Mesodermal cell (in vitro differentiated cells): ENCODE data around the gene SZRD1.

Source experiments
- H3K27ac ChIP-seq: 2 replicates; pipeline ENCODE4 v1.7.0; 2013; ENCODE audit warnings: mild to moderate bottlenecking, low read depth, low read length, moderate library complexity; ENCODE audit not compliant: severe bottlenecking
- H3K36me3 ChIP-seq: 2 replicates; pipeline ENCODE4 v1.7.1; 2013; ENCODE audit warnings: mild to moderate bottlenecking, low read length, moderate library complexity; ENCODE audit not compliant: control insufficient read depth, insufficient read depth
- H3K4me1 ChIP-seq: one replicate; pipeline ENCODE4 v1.7.1; 2013; ENCODE audit warnings: mild to moderate bottlenecking, low read length; ENCODE audit not compliant: insufficient read depth, control insufficient read depth, poor library complexity, severe bottlenecking
- H3K4me3 ChIP-seq: 2 replicates; pipeline ENCODE4 v1.7.0; 2013; ENCODE audit warnings: low read length, control low read depth, mild to moderate bottlenecking; ENCODE audit not compliant: insufficient read depth, poor library complexity, severe bottlenecking; ENCODE audit errors: extremely low read depth
- H3K9me3 ChIP-seq: 2 replicates; pipeline ENCODE4 v1.7.1; 2013; ENCODE audit warnings: mild to moderate bottlenecking, low read length, moderate library complexity; ENCODE audit not compliant: control insufficient read depth
- WGBS, 2 experiments: methylation state at CpG; one replicate each; pipeline ENCODE4 v1.1.5; 2013; ENCODE audit warnings: missing lambda C conversion rate in 2 of 2; ENCODE audit not compliant: insufficient coverage in 2 of 2; 5-methylcytosine and 5-hydroxymethylcytosine counted together

Gene SZRD1

GRCh38 chr1:16367968-16368890 lies 1.2 kb downstream of the SZRD1 start:
- H3K4me1 ChIP-seq = peaks cover 9% of the 10 kb centered on the region
- H3K36me3 ChIP-seq = peaks cover 30% of the 10 kb centered on the region
- WGBS, 2 experiments = 14 to 19% methylated on average over 15 to 20 of the region's 24 CpGs
- H3K4me3 ChIP-seq = peak overlapping the region; percentile 62
- peak overlapping the region; percentile 93 for H3K27ac ChIP-seq
- H3K9me3 ChIP-seq = no peaks in the 10 kb centered on the region

- Histone ChIP-seq H3K36me3 (peaks cover 40% of the 10 kb centered on the region), H3K4me3 (no peak overlapping the region), H3K4me1 (peaks cover 18% of the 10 kb centered on the region), H3K27ac (no peak overlapping the region), H3K9me3 (no peaks in the 10 kb centered on the region)
- WGBS, 2 experiments = 96 to 100% methylated on average over 3 to 4 of the region's 4 CpGs
Observed at GRCh38 chr1:16369821-16370220, 2.8 kb downstream of the SZRD1 start.

DNA sequence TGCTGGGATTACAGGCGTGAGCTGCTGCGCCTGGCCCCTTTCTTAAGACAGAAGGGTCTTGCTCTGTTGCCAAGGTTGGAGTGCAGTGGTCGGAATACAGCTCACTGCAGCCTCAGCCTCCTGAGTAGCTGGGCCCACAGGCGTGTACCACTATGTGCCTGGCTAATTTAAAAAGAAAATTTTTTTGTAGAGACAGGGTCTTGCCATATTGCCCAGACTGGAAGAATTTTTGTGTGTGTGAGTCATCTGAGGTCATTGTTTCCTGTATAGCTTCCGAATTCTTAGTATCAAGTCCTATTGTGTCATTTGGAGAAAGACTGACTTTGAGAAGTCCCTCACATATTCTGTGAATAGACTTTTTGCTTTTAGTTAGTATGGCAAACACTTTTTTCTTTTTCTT lies 4.7 kb downstream of the SZRD1 start:
- WGBS, 2 experiments = 95 to 97% methylated on average over 4 of the region's 5 CpGs
- no peak overlapping the region for H3K27ac ChIP-seq

DNA sequence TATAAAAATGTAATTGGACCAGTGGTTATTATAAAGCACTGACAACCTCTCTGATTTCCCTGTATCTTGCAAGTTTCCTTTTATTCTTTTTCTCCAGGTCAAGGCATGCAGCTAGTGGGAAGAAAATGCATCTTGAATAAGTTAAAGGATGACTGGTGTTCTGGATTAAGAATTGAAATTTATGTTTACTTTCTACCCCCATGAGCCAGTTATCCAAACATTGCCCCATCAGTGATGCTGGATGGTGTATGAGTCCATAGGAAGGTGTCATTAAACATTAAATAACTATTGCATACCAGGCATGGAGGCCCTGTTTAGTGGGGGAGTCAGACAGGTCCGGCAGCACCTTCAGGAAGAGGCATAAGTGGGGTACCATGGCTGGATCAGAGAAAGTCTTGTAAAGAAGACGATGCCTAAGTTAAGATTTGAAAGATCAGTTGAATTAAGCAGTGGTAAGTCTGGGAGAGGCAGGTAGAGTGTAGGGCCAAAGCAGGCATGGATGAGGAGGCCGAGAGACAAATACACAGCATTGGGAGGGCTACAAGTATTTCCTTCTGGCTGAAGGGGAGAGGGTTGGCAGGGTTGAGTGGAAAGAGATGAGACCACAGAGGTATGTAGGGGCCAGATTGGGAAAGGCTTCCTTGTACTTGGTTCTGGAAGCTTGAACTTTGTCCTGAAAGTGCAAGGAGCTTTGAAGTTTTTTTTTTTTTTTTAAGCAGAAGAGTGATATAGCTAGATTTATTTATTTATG lies 5.7 kb downstream of the SZRD1 start:
- Histone ChIP-seq H3K4me3 (no peak overlapping the region), H3K9me3 (no peaks in the 10 kb centered on the region), H3K36me3 (peaks cover 41% of the 10 kb centered on the region), H3K27ac (no peak overlapping the region), H3K4me1 (peaks cover 25% of the 10 kb centered on the region)
- 96 to 97% methylated on average over 3 of the region's 3 CpGs for WGBS, 2 experiments

More for the DNA sequence above, 4.7 kb downstream of the SZRD1 start:
- H3K36me3 ChIP-seq = peaks cover 40% of the 10 kb centered on the region
- no peak overlapping the region for H3K4me3 ChIP-seq
- H3K4me1 ChIP-seq = peaks cover 25% of the 10 kb centered on the region
- no peaks in the 10 kb centered on the region for H3K9me3 ChIP-seq

DNA sequence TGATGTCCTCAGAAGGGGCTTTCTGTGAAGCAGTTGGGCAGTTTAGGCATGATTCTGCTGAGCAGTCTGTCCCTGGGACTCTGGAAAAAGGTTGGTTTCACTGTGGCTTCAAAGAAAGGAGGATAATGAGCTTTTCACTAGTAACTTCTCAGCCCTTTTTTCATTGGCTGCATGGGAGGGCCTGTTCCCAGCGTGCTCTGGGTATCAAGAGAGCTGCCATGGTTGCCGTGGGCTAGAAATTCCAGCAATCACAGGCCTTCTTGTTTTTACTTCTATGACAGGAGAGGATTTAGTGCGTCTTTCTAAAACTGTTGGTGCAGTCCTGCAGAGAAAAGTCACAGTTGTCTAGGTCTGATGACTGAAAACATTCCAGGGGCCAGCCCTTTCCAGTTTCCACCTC lies 7.2 kb downstream of the SZRD1 start:
- Histone ChIP-seq H3K27ac (peak overlapping the region; percentile 10), H3K4me3 (no peak overlapping the region), H3K36me3 (peaks cover 49% of the 10 kb centered on the region), H3K9me3 (no peaks in the 10 kb centered on the region), H3K4me1 (peaks cover 25% of the 10 kb centered on the region)
- 90 to 100% methylated on average over 2 to 3 of the region's 3 CpGs for WGBS, 2 experiments

DNA sequence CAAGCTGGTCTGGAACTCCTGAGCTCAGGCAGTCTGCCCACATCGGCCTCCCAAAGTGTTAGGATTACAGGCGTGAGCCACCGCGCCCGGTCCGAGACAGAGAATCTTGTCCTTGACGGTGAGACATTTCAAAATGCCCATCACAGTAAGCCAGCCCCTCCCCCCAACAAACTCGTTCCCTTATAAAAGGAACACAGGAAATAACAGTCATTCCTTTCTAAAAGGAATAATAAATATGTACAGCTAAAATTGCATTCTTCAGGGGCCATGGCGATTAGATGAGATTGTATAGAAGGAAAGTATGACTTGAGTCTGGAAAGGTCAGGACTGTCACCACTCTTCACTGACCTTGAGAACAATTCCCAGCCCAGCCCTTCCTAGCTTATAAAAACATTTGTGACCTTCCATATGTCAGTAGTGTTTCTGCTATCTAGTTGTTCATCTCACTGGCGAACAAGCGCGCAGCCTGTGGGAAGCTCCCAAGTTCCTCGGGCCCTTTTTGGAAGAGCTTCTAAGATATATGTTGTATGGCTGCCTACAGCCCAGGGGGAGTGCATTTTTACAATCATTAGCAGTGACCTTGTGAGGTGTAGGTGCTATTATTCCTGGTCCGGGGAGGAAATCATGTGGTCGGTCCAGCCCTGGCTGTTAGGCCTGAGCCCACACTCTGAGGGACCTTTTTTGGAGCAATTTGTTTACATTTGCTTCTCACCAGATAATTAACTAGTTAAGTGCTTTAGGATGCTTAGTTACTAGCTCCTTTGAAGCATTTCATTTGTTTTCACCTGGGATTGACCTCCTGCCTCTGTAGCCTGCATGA lies 8.7 kb downstream of the SZRD1 start:
- H3K27ac ChIP-seq = peak overlapping the region; percentile 82
- H3K9me3 ChIP-seq = no peaks in the 10 kb centered on the region
- H3K4me1 ChIP-seq = peaks cover 25% of the 10 kb centered on the region
- WGBS, 2 experiments = 94 to 97% methylated on average over 6 to 9 of the region's 15 CpGs
- H3K36me3 ChIP-seq = peaks cover 40% of the 10 kb centered on the region
- no peak overlapping the region for H3K4me3 ChIP-seq

DNA sequence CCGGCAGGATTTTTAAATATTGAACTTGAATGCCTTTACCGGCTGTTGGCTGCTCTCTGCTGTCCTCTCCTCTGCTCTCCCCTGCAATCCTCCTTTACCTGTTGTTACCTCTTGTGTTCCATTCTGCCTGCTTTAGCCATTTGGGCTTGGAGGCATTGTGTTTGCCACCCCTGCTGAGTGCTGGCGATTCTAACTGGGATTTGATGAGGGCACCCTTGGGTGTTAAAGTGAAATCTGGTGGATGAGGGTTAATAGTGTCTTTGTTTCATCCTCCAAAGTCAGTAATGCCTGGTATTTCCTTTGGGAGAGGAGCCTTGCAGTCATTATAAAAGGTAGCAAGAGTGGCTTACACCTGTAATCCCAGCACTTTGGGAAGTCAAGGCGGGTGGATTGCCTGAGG lies 9.9 kb downstream of the SZRD1 start:
- 89 to 100% methylated on average over 3 to 4 of the region's 4 CpGs for whole genome bisulfite sequencing, 2 experiments
- Histone ChIP-seq H3K4me3 (no peak overlapping the region), H3K27ac (no peak overlapping the region), H3K9me3 (no peaks in the 10 kb centered on the region), H3K36me3 (peaks cover 34% of the 10 kb centered on the region), H3K4me1 (peaks cover 20% of the 10 kb centered on the region)

DNA sequence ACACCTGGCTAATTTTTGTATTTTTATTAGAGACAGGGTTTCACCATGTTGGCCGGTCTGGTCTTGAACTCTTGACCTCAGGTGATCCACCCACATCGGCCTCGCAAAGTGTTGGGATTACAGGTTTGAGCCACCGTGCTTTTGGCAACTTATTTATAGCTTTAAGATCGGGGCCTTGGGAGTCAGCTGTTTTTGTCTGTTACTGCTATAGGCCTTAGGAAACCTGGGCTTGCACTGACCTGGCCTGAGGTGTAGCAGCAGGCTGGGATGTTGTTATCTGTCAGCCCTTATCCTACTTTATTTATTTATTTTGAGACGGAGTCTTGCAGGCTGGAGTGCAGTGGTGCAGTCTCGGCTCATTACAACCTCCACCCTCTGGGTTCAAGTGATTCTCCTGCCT lies 11.4 kb downstream of the SZRD1 start:
- WGBS, 2 experiments = 85 to 97% methylated on average over 5 to 6 of the region's 7 CpGs
- H3K27ac ChIP-seq = no peak overlapping the region
- H3K36me3 ChIP-seq = peaks cover 25% of the 10 kb centered on the region
- H3K4me3 ChIP-seq = no peak overlapping the region
- peaks cover 16% of the 10 kb centered on the region for H3K4me1 ChIP-seq
- no peaks in the 10 kb centered on the region for H3K9me3 ChIP-seq

- Histone ChIP-seq H3K27ac (no peak overlapping the region), H3K4me3 (no peak overlapping the region), H3K9me3 (no peaks in the 10 kb centered on the region), H3K36me3 (peaks cover 25% of the 10 kb centered on the region), H3K4me1 (no peaks in the 10 kb centered on the region)
- 91 to 95% methylated on average over 3 to 4 of the region's 4 CpGs for WGBS, 2 experiments
Observed at GRCh38 chr1:16380868-16381267, 13.8 kb downstream of the SZRD1 start.

- no peaks in the 10 kb centered on the region for H3K4me1 ChIP-seq
- H3K27ac ChIP-seq = no peak overlapping the region
- no peaks in the 10 kb centered on the region for H3K9me3 ChIP-seq
- 100% methylated on average over 2 to 3 of the region's 5 CpGs for WGBS, 2 experiments
- H3K36me3 ChIP-seq = peaks cover 36% of the 10 kb centered on the region
- H3K4me3 ChIP-seq = no peak overlapping the region
Observed at GRCh38 chr1:16383888-16384287, 16.8 kb downstream of the SZRD1 start.
